HepG2 (cell line): Measurements from ENCODE around the gene VPS13D. TPM values are rescaled to one million over a fixed set of nuclear protein-coding genes. Genes with fewer than 3 reads are reported as not detected.
"Not testable (repeated sequence)": the region's sequence is repeated elsewhere in the genome, so short reads cannot be mapped to it uniquely, and the experiment has no call there.

Source experiments
- ATAC-seq: fragments of 200-7000 bp; cut with Tn5 transposase; 3 replicates; pipeline ENCODE4 v1.9.1; 2020; ENCODE audit warnings: mild to moderate bottlenecking, moderate library complexity
- BruUV-seq: library from RNA; stranded (reverse); fragments of 400-500 nt; replicated peaks from 2 replicates; lab custom pipeline; 2021; lab: Mats Ljungman, UMichigan
- CTCF ChIA-PET: fragments of 300-600 bp; formaldehyde crosslinking; extraction: SDS; loops from one replicate; lab custom pipeline; 2021; ENCODE audit warnings: low total read pairs, inconsistent platforms, low intra/inter-chr PET ratio; lab: Yijun Ruan, JAX
- POLR2A ChIA-PET: fragments of 350-600 bp; sonication (Branson Sonifier 250); formaldehyde crosslinking; loops from one replicate; lab custom pipeline; 2020; ENCODE audit warnings: antibody characterized with exemption, inconsistent platforms; lab: Yijun Ruan, JAX
- DNase-seq: peaks from one replicate; pipeline ENCODE4 v3.0.0-alpha.2; 2015; ENCODE audit warnings: low spot score
- FAIRE-seq: peaks from 3 replicates; lab custom pipeline; 2011; peaks lifted over from hg19 to GRCh38; lab: Jason Lieb, UNC
- H2AFZ ChIP-seq: one replicate; pipeline ENCODE4 v1.6.1; 2011; ENCODE audit warnings: low read length, inconsistent platforms
- H3K27ac ChIP-seq: fragments of 300-600 bp; 3 replicates; pipeline ENCODE4 v1.8.0; 2011; ENCODE audit warnings: mixed run types, mild to moderate bottlenecking, mixed read lengths, low read length, inconsistent platforms; ENCODE audit not compliant: insufficient read depth; ENCODE audit errors: extremely low read length
- H3K27me3 ChIP-seq, 2 experiments: fragments of 200-600 bp in 1 of 2; 2 replicates in 1 of 2; 3 replicates in 1 of 2; pipeline versions ENCODE4 v1.6.0 to v1.8.0; 2011; ENCODE audit warnings: low read length in 2 of 2, mild to moderate bottlenecking in 2 of 2, moderate library complexity in 2 of 2, inconsistent platforms in 1 of 2; ENCODE audit not compliant: insufficient read depth in 2 of 2, control insufficient read depth in 1 of 2
- H3K36me3 ChIP-seq, 2 experiments: fragments of 200-600 bp in 1 of 2; replicated peaks in 1 of 2; 2 replicates in 1 of 2; 3 replicates in 1 of 2; pipeline versions ENCODE4 v1.5.1 to v1.8.0; 2011; ENCODE audit warnings: low read length in 2 of 2, inconsistent platforms in 1 of 2; ENCODE audit not compliant: insufficient read depth in 2 of 2, control insufficient read depth in 1 of 2
- H3K4me1 ChIP-seq: 2 replicates; pipeline ENCODE4 v1.5.1; 2012; ENCODE audit warnings: low read length, inconsistent platforms; ENCODE audit not compliant: insufficient read depth
- H3K4me2 ChIP-seq: 2 replicates; pipeline ENCODE4 v1.6.0; 2011; ENCODE audit warnings: low read depth, low read length, inconsistent platforms
- H3K4me3 ChIP-seq, 3 experiments: fragments of 200-600 bp in 1 of 3; sonication (generic), shearing (Covaris generic) in 1 of 3; replicated peaks in 1 of 3; 2 replicates each; pipeline ENCODE4 v1.5.1; 2011 to 2016; ENCODE audit warnings: low read length in 3 of 3, inconsistent platforms in 2 of 3, low read depth in 2 of 3, mild to moderate bottlenecking in 2 of 3, control low read depth in 1 of 3, mixed read lengths in 1 of 3; ENCODE audit not compliant: insufficient read depth in 1 of 3
- H3K79me2 ChIP-seq: one replicate; pipeline ENCODE4 v1.6.1; 2011; ENCODE audit warnings: low read length, inconsistent platforms; ENCODE audit not compliant: insufficient read depth
- H3K9ac ChIP-seq: 2 replicates; pipeline ENCODE4 v1.6.0; 2011; ENCODE audit warnings: mild to moderate bottlenecking, low read depth, low read length, inconsistent platforms; ENCODE audit not compliant: insufficient read depth
- H3K9me3 ChIP-seq: 2 replicates; pipeline ENCODE4 v1.5.1; 2012; ENCODE audit warnings: mild to moderate bottlenecking, low read length
- H4K20me1 ChIP-seq: 2 replicates; pipeline ENCODE4 v1.6.0; 2011; ENCODE audit warnings: inconsistent platforms, mild to moderate bottlenecking, low read length, moderate library complexity; ENCODE audit not compliant: insufficient read depth
- CEBPB ChIP-seq: IDR thresholded peaks from 2 replicates; pipeline ENCODE4 v1.6.1; 2011; ENCODE audit warnings: low read depth, low read length, improper control_type of control experiment, borderline replicate concordance
- GABPB1 ChIP-seq: IDR thresholded peaks from 2 replicates; pipeline ENCODE4 v1.6.1; 2016; ENCODE audit warnings: mild to moderate bottlenecking, missing genetic modification reagents, moderate library complexity, missing compliant biosample characterization
- ZKSCAN1 ChIP-seq: fragments of 150-350 bp; IDR thresholded peaks from 2 replicates; pipeline ENCODE4 v1.6.1; 2014; ENCODE audit warnings: low read length
- ZNF280D ChIP-seq: sonication (generic); formaldehyde crosslinking; IDR thresholded peaks from 2 replicates; pipeline ENCODE4 v1.5.1; 2020; ENCODE audit warnings: mild to moderate bottlenecking, missing genetic modification reagents
- ZNF317 ChIP-seq: sonication (generic); formaldehyde crosslinking; IDR thresholded peaks from 2 replicates; pipeline ENCODE4 v1.5.0; 2020; ENCODE audit warnings: mild to moderate bottlenecking, missing genetic modification reagents
- ZNF672 ChIP-seq: sonication (generic); formaldehyde crosslinking; IDR thresholded peaks from 2 replicates; pipeline ENCODE4 v1.8.1; 2022; ENCODE audit warnings: missing genetic modification reagents
- WGBS: methylation state at CpG from one replicate; pipeline ENCODE4 v1.1.6; 2017; ENCODE audit warnings: low lambda C conversion rate; 5-methylcytosine and 5-hydroxymethylcytosine counted together
- in situ Hi-C: cut with HindIII; loops from 2 replicates; pipeline ENCODE4 v1.10.0; 2017; ENCODE audit warnings: low pct_unique_long_range_greater_than_20kb; ENCODE audit not compliant: extremely low pct_ligation_motif_present
- intact Hi-C: fragments of 100-400 bp; cut with micrococcal nuclease; formaldehyde crosslinking; loops from one replicate; pipeline ENCODE4 v1.10.0; 2022; ENCODE audit not compliant: unreplicated experiment
- polyA plus RNA-seq, 8 experiments: library from polyadenylated mRNA; depleted of rRNA in 3 of 8; stranded (reverse) in 7 of 8; unstranded in 1 of 8; fragments of >200 nt; fragmentation: Illumina TruSeq in 4 of 8; extraction: Trizol in 4 of 8; gene quantifications; 2 replicates each; pipeline versions ENCODE4 v1.2.1 to v1.2.3, GENCODE V29; 2011 to 2016; ENCODE audit warnings: low read depth in 4 of 8, missing spikeins in 1 of 8, mixed read lengths in 1 of 8; ENCODE audit not compliant: insufficient read depth in 1 of 8
- total RNA-seq, 5 experiments: library from RNA; depleted of rRNA; stranded (reverse); fragments of >200 nt; fragmentation: Illumina TruSeq; extraction: Trizol; gene quantifications; 2 replicates each; pipeline ENCODE4 v1.2.3, GENCODE V29; 2016; ENCODE audit warnings: low read depth in 1 of 5

VPS13D gene
- total and polyA plus RNA-seq, 2 of the 13 experiments (the other 11 are each of a cell fraction or from before 2014, with no cell fraction given): 8.6 to 13.9 TPM

GRCh38 chr1:12387641-12388040, 157.8 kb downstream of the VPS13D start:
- no peaks in the 10 kb centered on the region for H3K27me3 ChIP-seq
- FAIRE-seq (no peak), ATAC-seq (no peak), DNase-seq (no peak)
- no peak overlapping the region for H3K4me3 ChIP-seq
- TF ChIP-seq ZNF317 (CRISPR knock-in tag): peak; percentile 100
- no peak for TF ChIP-seq ZNF672
- peak; percentile 75; the same call in 1 of the 2 replicates for TF ChIP-seq ZNF280D (CRISPR knock-in tag)
- no peak for TF ChIP-seq GABPB1 (CRISPR knock-in tag)
- TF ChIP-seq ZKSCAN1: 0 out of 2 replicates have a peak, but pooled peaks have one; percentile 61
- no peak for TF ChIP-seq CEBPB
- H3K36me3 ChIP-seq: peaks cover 3 to 22% of the 10 kb centered on the region in 2 experiments; a peak in 4 of 5 replicates
- H3K9me3 ChIP-seq: peaks cover 15% of the 10 kb centered on the region; the same call in 1 of the 2 replicates
- ChIA-PET POLR2A (interaction anchor here (8.2 to 9.5 kb wide), 2 partner anchors 13 to 229 kb away, joined by 126 to 188 read pairs; partner anchors contain the start of gene DHRS3), CTCF (no interaction called here)
- no peak overlapping the region for H3K9ac ChIP-seq
- no peaks in the 10 kb centered on the region for H3K79me2 ChIP-seq
- no TSS peak for BruUV-seq
- in situ Hi-C loops: no loop called here
- no peaks in the 10 kb centered on the region for H4K20me1 ChIP-seq
- H2AFZ ChIP-seq: no peak overlapping the region
- peaks cover 31% of the 10 kb centered on the region for H3K4me1 ChIP-seq
- H3K4me2 ChIP-seq: no peak overlapping the region
- no peak overlapping the region for H3K27ac ChIP-seq
- intact Hi-C loops: no loop called here

GRCh38 chr1:12390296-12390695, 160.5 kb downstream of the VPS13D start:
- FAIRE-seq, DNase-seq, H3K27ac ChIP-seq, H2AFZ ChIP-seq, H4K20me1 ChIP-seq, H3K27me3 ChIP-seq, intact Hi-C loops, BruUV-seq, H3K4me3 ChIP-seq, H3K9ac ChIP-seq, H3K4me2 ChIP-seq, in situ Hi-C loops, ATAC-seq, CTCF ChIA-PET, POLR2A ChIA-PET, H3K79me2 ChIP-seq: not testable (repeated sequence)
- peaks cover 0 to 12% of the 10 kb centered on the region in 2 experiments; a peak in 2 of 5 replicates for H3K36me3 ChIP-seq
- peaks cover 15% of the 10 kb centered on the region; the same call in 1 of the 2 replicates for H3K9me3 ChIP-seq
- 95% methylated on average over 2 of the region's 4 CpGs for WGBS
- peaks cover 16% of the 10 kb centered on the region for H3K4me1 ChIP-seq
